Ishikawa (cell line): ENCODE results near the gene ZDHHC8.

ENCODE experiments used
- CEBPB ChIP-seq: IDR thresholded peaks from 2 replicates; pipeline ENCODE4 v1.6.1; 2012
- CREB1 ChIP-seq: IDR thresholded peaks from 2 replicates; pipeline ENCODE4 v1.6.1; 2012; ENCODE audit warnings: low read depth
- EGR1 ChIP-seq: IDR thresholded peaks from 2 replicates; pipeline ENCODE4 v1.6.1; 2012
- EP300 ChIP-seq: IDR thresholded peaks from 2 replicates; pipeline ENCODE4 v1.6.1; 2012; ENCODE audit warnings: borderline replicate concordance
- FOXM1 ChIP-seq: IDR thresholded peaks from 2 replicates; pipeline ENCODE4 v1.6.1; 2012; ENCODE audit warnings: low read depth, borderline replicate concordance
- NFIC ChIP-seq: IDR thresholded peaks from 2 replicates; pipeline ENCODE4 v1.6.1; 2012
- RAD21 ChIP-seq: IDR thresholded peaks from 2 replicates; pipeline ENCODE4 v1.6.1; 2012; ENCODE audit warnings: low read depth
- TAF1 ChIP-seq: IDR thresholded peaks from 2 replicates; pipeline ENCODE4 v1.6.1; 2012; ENCODE audit warnings: low read depth, mild to moderate bottlenecking
- TCF12 ChIP-seq: IDR thresholded peaks from 2 replicates; pipeline ENCODE4 v1.6.1; 2012; ENCODE audit warnings: low read depth
- TEAD4 ChIP-seq: IDR thresholded peaks from 2 replicates; pipeline ENCODE4 v1.6.1; 2012
- YY1 ChIP-seq: IDR thresholded peaks from 2 replicates; pipeline ENCODE4 v1.6.1; 2012; ENCODE audit warnings: low read depth
- ZBTB7A ChIP-seq: IDR thresholded peaks from 2 replicates; pipeline ENCODE4 v1.6.1; 2012; ENCODE audit warnings: low read depth
- TF ChIP-seq, protein P1 (sequence below): IDR thresholded peaks from 2 replicates; pipeline ENCODE4 v1.6.1; 2012; ENCODE audit warnings: low read depth, mild to moderate bottlenecking
- TF ChIP-seq, protein P2 (sequence below): IDR thresholded peaks from 2 replicates; pipeline ENCODE4 v1.6.1; 2012
- TF ChIP-seq, protein P3 (sequence below): IDR thresholded peaks from 2 replicates; pipeline ENCODE4 v1.6.1; 2012

Gene ZDHHC8

GRCh38 chr22:20191803-20192202 is 60.2 kb downstream of the ZDHHC8 start:
- TF ChIP-seq TEAD4 (no peak), ZBTB7A (no peak), TAF1 (no peak), YY1 (no peak), NFIC (no peak), TCF12 (no peak), EP300 (no peak), RAD21 (no peak), FOXM1 (no peak)
- TF ChIP-seq, protein P1, sequence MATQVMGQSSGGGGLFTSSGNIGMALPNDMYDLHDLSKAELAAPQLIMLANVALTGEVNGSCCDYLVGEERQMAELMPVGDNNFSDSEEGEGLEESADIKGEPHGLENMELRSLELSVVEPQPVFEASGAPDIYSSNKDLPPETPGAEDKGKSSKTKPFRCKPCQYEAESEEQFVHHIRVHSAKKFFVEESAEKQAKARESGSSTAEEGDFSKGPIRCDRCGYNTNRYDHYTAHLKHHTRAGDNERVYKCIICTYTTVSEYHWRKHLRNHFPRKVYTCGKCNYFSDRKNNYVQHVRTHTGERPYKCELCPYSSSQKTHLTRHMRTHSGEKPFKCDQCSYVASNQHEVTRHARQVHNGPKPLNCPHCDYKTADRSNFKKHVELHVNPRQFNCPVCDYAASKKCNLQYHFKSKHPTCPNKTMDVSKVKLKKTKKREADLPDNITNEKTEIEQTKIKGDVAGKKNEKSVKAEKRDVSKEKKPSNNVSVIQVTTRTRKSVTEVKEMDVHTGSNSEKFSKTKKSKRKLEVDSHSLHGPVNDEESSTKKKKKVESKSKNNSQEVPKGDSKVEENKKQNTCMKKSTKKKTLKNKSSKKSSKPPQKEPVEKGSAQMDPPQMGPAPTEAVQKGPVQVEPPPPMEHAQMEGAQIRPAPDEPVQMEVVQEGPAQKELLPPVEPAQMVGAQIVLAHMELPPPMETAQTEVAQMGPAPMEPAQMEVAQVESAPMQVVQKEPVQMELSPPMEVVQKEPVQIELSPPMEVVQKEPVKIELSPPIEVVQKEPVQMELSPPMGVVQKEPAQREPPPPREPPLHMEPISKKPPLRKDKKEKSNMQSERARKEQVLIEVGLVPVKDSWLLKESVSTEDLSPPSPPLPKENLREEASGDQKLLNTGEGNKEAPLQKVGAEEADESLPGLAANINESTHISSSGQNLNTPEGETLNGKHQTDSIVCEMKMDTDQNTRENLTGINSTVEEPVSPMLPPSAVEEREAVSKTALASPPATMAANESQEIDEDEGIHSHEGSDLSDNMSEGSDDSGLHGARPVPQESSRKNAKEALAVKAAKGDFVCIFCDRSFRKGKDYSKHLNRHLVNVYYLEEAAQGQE = no peak
- TF ChIP-seq, protein P2, sequence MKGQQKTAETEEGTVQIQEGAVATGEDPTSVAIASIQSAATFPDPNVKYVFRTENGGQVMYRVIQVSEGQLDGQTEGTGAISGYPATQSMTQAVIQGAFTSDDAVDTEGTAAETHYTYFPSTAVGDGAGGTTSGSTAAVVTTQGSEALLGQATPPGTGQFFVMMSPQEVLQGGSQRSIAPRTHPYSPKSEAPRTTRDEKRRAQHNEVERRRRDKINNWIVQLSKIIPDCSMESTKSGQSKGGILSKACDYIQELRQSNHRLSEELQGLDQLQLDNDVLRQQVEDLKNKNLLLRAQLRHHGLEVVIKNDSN = no peak

DNA sequence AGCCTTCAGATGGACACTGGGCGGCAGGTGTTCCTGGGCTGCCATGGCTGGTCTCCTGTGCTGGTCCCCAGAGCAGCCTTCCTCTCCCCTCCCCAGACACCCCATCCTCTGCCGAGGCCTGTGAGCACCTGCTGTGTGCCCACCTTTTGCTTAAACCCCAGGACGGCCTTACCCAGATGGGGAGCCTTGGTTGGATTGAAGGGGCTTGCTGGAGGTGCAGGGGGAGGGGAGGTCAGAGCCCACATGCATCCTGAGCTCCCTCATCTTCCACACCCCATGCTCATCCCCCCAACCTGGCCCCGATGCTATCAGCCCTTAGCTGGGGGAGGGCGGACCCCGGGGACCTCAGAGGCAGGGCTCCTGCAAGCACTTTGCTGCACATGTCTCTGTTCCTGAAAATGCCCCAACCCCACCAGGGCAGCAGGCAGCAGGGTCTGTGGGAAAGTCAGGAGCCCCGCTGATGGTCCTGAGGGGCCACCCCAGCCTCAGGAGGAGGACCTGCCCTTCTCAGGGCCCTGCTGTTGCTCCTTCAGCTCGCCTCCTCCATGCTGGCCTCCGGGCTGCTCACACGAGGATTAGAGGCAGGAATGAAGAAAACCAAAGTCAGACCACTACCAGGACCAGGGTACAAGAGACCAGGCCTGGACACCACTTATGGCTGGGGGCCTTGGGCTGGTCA is 60.8 kb downstream of the ZDHHC8 start:
- no peak for TF ChIP-seq YY1
- TF ChIP-seq, protein P3, sequence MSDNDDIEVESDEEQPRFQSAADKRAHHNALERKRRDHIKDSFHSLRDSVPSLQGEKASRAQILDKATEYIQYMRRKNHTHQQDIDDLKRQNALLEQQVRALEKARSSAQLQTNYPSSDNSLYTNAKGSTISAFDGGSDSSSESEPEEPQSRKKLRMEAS = no peak
- no peak for TF ChIP-seq TAF1
- TF ChIP-seq EGR1 = no peak
- TF ChIP-seq, protein P2 = no peak
- no peak for TF ChIP-seq FOXM1
- no peak for TF ChIP-seq RAD21
- TF ChIP-seq ZBTB7A = no peak
- no peak for TF ChIP-seq CREB1
- TF ChIP-seq, protein P1 = no peak
- no peak for TF ChIP-seq TCF12
- no peak for TF ChIP-seq NFIC
- TF ChIP-seq TEAD4 = no peak
- TF ChIP-seq CEBPB = no peak
- no peak for TF ChIP-seq EP300

DNA sequence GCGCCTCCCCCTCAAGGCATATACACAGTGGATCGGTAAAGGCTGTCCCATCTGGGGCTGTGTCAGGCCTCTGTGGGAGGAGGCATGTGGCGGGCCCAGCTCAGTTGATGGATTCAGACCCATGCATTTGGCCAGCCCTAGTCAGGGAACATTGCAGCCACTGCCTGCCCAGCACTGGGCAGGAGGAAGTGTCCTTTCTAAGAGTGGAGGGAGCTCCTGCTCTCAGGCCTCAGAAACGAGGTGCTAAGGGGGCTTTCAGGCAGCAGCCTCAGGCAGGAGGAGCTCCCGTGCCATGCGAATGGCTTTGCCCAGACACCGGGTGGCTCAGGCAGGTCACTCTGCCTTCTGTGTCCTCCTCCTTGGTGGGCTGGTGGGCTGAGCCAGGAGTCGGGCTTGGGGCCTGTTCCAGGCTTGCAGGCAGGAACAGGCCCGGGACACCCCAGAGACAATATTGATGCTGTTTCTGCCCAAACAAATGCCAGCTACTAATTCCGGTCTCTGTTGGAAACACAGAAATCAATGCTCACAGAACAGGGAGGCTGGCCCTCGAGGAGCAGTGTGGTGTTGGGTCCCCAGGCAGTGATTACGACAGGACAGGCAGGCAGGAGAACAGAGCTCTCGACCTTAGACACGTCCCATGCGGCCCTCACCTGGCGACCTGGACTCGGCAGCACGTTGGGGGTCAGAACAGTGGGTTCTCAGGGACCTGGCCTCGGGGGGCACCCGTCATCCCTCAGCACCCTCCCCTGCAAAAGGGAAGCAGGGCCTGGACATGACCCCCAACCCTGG is 61.6 kb downstream of the ZDHHC8 start:
- no peak for TF ChIP-seq CREB1
- TF ChIP-seq EP300 = no peak
- no peak for TF ChIP-seq TEAD4
- no peak for TF ChIP-seq CEBPB
- TF ChIP-seq, protein P2 = no peak
- TF ChIP-seq ZBTB7A = no peak
- TF ChIP-seq TAF1 = no peak
- TF ChIP-seq EGR1 = no peak
- TF ChIP-seq FOXM1 = no peak
- TF ChIP-seq RAD21 = no peak
- TF ChIP-seq TCF12 = no peak
- TF ChIP-seq, protein P1 = no peak
- no peak for TF ChIP-seq YY1
- TF ChIP-seq NFIC = no peak
- TF ChIP-seq, protein P3 = no peak
